MV-4-11 (cell line): ENCODE results near the gene KRTAP17-1.
"Not testable (repeated sequence)": the region's sequence is repeated elsewhere in the genome, so short reads cannot be mapped to it uniquely, and the experiment has no call there.

Experiments
- DNase-seq: peaks from one replicate; lab custom pipeline; 2025; lab: John Stamatoyannopoulos, UW

Gene KRTAP17-1, protein sequence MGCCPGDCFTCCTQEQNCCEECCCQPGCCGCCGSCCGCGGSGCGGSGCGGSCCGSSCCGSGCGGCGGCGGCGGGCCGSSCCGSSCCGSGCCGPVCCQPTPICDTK

GRCh38 chr17:41315204-41315794 is at the start of gene KRTAP17-1:
KRTAP17-1 (minus strand) TSS chr17:41315710; CDS start chr17:41315650, 60 bp downstream.
- DNase-seq, result no peak

GRCh38 chr17:41363881-41364280 is 48.4 kb upstream of the KRTAP17-1 start:
- DNase-seq, result no peak

DNA sequence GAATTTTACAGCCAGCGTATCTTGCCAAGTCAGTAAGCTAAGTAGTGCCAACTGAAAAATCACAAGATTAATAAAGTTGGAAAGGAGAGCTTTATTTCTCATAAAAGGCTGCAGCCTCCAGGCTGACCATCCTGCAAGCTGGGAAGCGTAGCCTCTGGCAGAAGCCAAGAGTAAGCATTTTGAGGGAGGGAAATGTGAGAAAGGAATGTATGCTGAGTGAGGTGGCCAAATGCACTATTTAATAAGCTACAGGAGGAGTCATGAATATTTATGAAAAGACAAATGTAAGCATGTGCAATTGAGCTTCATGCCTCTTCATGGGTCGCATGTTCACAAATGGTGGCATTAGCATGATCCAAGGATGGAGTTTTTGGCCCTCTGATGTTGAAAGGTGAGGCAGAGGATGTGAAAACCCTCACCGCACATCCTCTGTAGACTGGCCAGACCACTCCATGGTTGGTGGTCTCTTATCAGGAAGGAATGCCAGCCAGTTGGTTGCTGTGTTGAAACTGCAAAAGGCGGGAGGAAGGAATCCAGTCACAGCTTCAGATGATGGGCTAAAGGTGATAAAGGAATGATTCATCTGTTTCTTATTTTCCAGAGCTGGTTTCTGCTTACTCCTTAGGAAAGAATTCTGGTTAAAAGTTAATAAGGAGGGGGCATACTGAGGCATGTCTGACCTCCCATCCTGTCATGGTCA is 44.9 kb upstream of the KRTAP17-1 start:
- no peak for DNase-seq

GRCh38 chr17:41354536-41354935 is 39.0 kb upstream of the KRTAP17-1 start:
- peak; percentile 90 for DNase-seq

GRCh38 chr17:41352597-41353366 is 37.3 kb upstream of the KRTAP17-1 start:
- no peak for DNase-seq

DNA sequence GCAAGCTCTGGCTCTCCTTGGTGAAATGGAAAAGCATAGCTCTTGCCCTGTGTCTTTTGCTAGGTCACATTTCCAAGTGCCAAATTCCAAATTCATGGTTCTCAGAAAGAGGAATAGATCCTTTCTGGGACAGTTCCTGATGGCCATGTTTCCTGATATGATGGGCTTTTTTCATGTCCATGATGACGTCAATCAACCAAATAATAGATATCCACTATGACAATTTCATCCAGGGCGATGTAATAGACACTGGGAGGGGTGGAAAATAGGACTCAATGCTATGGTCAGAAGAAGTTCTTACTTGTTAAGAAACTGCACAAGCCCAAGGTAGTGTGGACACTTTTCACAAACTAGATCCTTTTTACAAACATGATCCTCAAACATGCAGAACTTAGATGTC is 35.7 kb upstream of the KRTAP17-1 start:
- DNase-seq, result no peak

DNA sequence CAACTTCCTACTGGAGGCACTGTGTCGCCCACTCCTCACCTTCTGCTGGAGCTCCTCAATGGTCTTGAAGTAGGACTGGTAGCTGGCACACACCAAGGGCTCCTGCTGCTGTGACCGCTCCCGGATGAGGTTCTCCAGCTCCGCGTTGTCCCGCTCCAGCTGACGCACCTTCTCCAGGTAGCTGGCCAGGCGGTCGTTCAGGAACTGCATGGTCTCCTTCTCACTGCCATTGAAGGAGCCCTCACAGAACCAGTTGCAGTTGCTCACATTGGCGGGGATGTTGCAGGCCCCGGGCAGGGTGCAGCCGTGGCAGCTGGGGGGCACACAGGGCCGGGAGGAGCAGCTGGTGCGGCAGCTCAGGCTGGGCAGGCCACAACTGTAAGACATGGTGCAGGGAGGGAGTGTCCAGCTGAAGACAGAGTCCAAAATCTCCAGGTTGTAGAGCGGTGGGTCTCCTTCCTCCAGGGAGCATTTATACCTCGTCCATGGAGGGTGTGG is 34.9 kb upstream of the KRTAP17-1 start, which contains the start of gene KRT33A:
KRT33A (minus strand) TSS at position 448 of the 498 bp plus-strand sequence; CDS start at position 387, 61 bp downstream.
- DNase-seq, result not testable (repeated sequence)

- no peak for DNase-seq
These were observed 32.6 kb upstream of the KRTAP17-1 start for GRCh38 chr17:41347869-41348760.

DNA sequence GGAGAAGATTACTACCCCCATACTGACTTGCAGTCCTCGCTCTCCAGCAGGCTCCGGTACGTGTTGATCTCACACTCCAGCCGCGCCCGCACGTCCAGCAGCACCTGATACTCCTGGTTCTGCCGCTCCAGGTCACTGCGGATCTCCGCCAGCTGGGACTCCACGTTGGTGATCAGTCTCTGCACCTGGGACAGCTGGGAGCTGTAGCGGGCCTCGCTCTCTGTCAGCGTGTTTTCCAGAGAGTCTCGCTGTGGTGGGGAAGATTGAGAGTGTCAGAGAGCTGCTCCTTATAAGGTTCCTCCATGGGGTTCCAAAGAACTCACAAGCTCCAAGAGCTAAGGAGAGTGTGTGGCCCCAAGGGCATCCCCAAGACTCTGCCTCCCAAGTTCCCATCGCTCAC is 30.9 kb upstream of the KRTAP17-1 start:
- DNase-seq, result not testable (repeated sequence)

DNA sequence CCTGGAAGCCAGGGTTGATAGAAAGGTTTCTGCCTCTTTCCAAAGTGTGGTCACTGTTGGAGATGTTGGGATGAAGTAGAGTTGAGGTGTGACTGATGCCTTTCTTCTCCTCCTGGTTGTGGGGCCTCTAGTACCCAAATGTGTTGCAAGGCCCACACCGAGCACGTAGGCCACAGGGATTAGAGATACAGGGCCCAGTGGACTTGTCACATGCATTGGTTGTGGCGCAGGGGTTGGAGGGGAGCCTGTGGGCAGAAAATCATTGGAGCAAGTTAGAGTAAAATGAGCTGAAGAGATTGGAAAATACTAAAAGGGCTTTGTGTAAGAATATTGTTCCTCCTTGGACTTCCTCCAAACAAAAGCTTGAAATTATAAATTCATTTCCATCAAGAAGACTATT is 30.5 kb upstream of the KRTAP17-1 start:
- DNase-seq, result no peak

- no peak for DNase-seq
These were observed 27.5 kb upstream of the KRTAP17-1 start for GRCh38 chr17:41343029-41343428.

DNA sequence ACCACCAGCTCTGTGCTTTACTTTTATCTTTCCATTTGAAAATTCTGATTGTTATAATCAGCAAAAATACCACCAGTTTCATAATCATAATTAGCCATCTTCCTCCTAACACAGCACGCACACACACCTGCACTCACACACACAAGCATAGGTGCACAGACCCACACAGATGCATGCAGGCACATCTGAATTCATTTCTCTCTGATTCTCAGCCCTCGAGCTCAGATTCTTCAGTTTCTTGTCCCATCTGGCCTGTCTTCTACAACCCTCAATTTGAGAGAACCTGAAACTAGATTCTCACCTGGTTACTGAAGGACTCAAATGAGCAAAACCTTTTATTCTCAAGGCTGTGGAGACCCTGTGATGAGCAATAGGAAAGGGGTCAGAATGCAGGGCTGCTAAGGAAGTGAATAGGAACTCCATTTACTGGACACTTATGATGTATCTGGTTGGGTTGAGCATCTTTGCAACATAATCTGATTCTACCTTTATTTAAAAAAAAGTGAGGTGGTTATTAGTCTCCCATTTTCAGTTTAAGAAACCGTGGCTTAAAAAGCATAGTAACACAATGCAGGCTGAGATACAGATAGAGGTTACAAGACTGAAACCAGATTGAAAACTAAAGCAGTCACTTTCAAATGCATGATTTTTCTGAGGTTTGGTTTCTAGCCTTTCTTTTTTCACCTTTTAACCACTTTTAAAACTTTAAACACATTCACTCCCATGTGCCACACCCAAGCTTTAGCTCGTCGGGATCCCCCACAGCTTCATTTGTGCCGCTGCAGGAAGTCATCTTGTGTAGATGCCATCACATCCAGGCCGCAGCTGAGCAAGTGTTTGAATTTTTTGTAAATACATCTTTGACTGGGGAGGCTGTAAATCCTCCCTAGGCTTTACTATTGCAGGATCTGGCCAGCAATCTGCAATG is 25.7 kb upstream of the KRTAP17-1 start:
- no peak for DNase-seq

DNA sequence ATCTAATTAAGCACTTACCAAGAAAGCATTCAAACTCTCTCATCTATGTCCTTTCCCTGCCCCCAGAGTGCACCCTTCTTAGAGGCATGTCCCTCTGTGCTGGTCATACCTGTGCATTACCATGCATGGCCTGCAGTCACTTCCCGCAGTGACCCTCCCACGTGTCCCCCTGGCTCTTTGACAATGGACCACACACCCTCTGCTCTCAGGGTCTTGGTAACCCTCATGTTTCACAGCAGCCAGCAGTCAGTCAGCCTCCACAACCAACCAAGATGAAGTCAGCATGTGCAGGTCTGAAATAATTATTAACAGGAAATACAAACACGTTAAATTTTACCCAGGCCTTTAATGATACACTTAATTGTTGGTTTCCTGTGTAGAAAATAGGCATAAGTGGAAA is 25.0 kb upstream of the KRTAP17-1 start:
- DNase-seq, result no peak

DNA sequence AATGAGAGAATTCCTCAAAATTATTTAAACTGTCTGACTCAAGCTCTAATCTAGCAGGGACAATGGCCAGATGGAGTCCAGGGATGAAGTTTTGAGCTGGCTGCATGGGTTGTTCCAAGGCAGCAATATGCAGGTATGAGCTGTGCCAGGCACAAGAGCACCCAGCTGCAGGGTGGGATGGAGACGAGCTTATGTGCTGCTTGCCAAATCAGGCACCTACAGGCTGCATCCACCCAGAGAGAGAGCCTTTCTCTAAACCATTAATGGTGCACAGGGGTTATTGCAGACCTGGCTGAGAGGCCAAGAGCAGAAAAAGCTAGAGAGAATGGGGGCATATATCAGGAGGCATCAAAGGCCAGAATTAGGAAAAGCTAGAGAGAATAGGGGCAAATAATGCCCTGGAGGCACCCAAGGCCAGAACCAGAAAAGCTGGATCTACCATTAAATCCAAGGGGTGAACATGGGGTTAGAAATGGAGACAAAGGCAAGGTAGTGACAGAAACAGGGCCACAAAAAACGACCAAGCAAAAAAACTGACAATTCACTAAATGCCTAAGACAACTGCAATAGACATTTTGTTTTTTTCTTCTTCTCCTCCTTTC is 24.2 kb upstream of the KRTAP17-1 start:
- DNase-seq, result no peak

- DNase-seq, result peak; percentile 69
These were observed 23.5 kb upstream of the KRTAP17-1 start for GRCh38 chr17:41338961-41339485.

GRCh38 chr17:41335747-41336146 is 20.2 kb upstream of the KRTAP17-1 start:
- no peak for DNase-seq

DNA sequence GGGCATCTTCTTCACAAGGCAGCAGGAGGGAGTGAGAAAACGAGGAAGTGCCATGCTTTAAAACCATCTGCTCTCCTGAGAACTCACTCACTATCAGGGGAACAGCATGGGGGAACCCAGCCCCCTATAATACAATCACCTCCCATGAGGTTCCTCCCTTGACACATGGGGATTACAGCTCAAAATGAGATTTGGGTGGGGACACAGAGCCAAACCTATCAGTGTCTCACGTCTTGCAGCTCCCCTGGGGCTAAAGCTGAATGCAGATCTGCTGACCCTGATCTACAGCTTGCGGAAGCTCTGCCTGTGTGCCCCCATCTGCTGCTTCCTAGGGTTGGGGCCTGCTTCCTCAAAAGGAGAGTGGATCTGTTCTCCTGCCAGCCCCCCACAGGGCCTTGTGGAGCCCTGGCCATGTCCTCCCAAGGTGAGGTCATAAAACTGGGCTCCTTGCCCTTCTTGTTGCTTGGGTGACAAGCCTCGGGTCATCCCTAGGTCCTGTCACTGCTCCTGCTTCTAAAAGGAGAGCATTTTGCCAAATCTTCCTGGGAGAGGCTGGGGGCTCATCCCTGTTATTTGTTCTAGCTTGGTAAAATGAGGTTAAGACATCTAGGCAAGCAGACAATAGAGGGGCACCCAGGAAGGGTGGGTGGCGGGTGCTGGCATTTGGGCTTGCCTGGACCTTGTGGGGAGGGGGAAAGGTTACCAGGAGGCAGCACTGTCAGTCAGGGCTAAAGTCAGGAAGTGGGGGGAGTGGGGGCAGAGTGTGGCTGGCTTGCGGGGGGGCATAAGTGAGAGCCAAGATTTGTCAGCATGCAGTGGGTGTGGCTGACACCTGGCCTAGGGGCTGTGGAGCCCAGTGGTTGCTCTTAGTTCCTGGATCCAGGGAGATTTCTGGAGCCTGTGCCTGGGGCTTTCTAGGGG is 19.1 kb upstream of the KRTAP17-1 start:
- peak; percentile 57 for DNase-seq

DNA sequence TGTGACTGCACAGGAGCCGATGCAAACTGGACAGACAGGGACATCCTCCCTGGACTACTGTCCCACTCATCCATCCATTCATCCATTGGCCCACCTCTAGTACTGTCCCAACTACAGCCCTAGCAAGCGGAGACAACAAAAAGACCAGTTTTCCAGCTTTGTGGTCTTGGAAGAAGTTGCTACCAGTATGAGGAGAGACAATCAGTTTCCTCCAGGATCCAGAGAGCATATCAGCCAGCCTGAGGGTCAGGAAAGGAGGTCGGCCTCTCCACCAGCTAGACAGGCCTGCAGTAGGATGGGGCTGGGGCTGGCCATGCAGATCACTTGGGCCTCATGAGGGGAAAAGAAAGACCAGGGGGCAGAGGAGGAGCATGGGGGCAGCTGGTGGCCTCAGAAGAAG is 18.3 kb upstream of the KRTAP17-1 start:
- no peak for DNase-seq

- DNase-seq, result no peak
These were observed 17.6 kb upstream of the KRTAP17-1 start for GRCh38 chr17:41333098-41333497.
